ENCODE data around the gene MKNK2.

MKNK2 gene

GRCh38 chr19:2026770-2027169 lies 24.3 kb downstream of the MKNK2 start:
- no peak overlapping the region for H3K4me3 ChIP-seq (ENCODE audit: low read length in 2 of 2)
- H3K27ac ChIP-seq (ENCODE audit: low read depth in 2 of 2, low read length in 2 of 2), result no peak overlapping the region
- H3K9ac ChIP-seq (ENCODE audit: low read depth in 1 of 2, low read length in 2 of 2), result no peak overlapping the region

GRCh38 chr19:2022289-2022688 lies 28.8 kb downstream of the MKNK2 start:
- Histone ChIP-seq H3K27me3 (ENCODE audit: control insufficient read depth in 2 of 2, insufficient read depth in 2 of 2, low read length in 2 of 2) (no peaks in the 10 kb centered on the region), H3K27ac (ENCODE audit: low read depth in 2 of 2, low read length in 2 of 2) (no peak overlapping the region), H3K4me3 (ENCODE audit: low read length in 2 of 2) (no peak overlapping the region)

More at GRCh38 chr19:2026770-2027169, 24.3 kb downstream of the MKNK2 start:
- no peaks in the 10 kb centered on the region for H3K9me3 ChIP-seq (ENCODE audit: control insufficient read depth in 2 of 2, low read length in 2 of 2)
- no peaks in the 10 kb centered on the region for H3K36me3 ChIP-seq (ENCODE audit: control insufficient read depth in 2 of 2, insufficient read depth in 2 of 2, low read length in 2 of 2)
- H3K4me1 ChIP-seq (ENCODE audit: control insufficient read depth in 2 of 2, insufficient read depth in 2 of 2, low read length in 2 of 2), result peaks cover under 1 to 4% of the 10 kb centered on the region in 2 donors
- H3K27me3 ChIP-seq (ENCODE audit: control insufficient read depth in 2 of 2, insufficient read depth in 2 of 2, low read length in 2 of 2), result no peaks in the 10 kb centered on the region

DNA sequence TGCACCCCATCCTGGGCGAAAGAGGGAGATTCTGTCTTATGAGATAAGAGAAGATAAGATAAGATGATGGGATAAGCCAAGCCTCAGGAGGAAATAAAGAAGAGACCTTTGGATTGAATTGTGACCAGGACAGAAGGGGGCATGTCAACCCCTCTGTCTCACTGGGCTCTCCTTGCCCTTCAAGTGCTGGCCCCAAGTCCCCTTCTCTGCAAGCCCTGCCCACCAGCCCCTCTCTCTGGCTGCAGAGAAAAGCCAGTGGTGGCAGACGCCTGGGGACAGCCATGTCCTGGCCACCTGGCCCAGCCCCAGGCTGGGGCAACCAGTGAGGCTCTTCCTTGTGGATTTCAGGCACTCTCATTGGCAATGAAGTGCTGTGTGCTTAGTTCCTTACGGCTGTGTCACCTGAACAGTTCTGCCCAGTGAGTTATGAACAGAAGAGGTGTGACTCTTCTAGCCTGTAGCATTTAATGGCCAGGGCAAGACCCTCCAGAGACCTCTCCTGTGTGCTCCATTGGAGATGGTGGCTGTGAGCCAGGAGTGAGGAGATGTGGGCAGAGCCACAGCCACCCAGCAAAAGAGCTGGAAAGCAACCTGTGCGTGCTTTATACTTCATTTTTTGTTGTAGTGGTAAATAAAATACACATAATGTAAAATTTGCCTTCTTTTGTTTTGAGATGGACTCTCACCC lies 29.4 kb downstream of the MKNK2 start:
- Histone ChIP-seq H3K9me3 (ENCODE audit: control insufficient read depth in 2 of 2, low read length in 2 of 2) (no peaks in the 10 kb centered on the region), H3K9ac (ENCODE audit: low read depth in 1 of 2, low read length in 2 of 2) (no peak overlapping the region), H3K27me3 (ENCODE audit: control insufficient read depth in 2 of 2, insufficient read depth in 2 of 2, low read length in 2 of 2) (no peaks in the 10 kb centered on the region), H3K4me3 (ENCODE audit: low read length in 2 of 2) (no peak overlapping the region), H3K4me1 (ENCODE audit: control insufficient read depth in 2 of 2, insufficient read depth in 2 of 2, low read length in 2 of 2) (peaks cover 2 to 6% of the 10 kb centered on the region in 2 donors), H3K27ac (ENCODE audit: low read depth in 2 of 2, low read length in 2 of 2) (peak overlapping the region in 1 of 2 donors; percentile 25), H3K36me3 (ENCODE audit: control insufficient read depth in 2 of 2, insufficient read depth in 2 of 2, low read length in 2 of 2) (no peaks in the 10 kb centered on the region)

More at GRCh38 chr19:2022289-2022688, 28.8 kb downstream of the MKNK2 start:
- H3K4me1 ChIP-seq (ENCODE audit: control insufficient read depth in 2 of 2, insufficient read depth in 2 of 2, low read length in 2 of 2), result peaks cover 2 to 6% of the 10 kb centered on the region in 2 donors
- no peaks in the 10 kb centered on the region for H3K9me3 ChIP-seq (ENCODE audit: control insufficient read depth in 2 of 2, low read length in 2 of 2)
- no peaks in the 10 kb centered on the region for H3K36me3 ChIP-seq (ENCODE audit: control insufficient read depth in 2 of 2, insufficient read depth in 2 of 2, low read length in 2 of 2)
- H3K9ac ChIP-seq (ENCODE audit: low read depth in 1 of 2, low read length in 2 of 2), result no peak overlapping the region

DNA sequence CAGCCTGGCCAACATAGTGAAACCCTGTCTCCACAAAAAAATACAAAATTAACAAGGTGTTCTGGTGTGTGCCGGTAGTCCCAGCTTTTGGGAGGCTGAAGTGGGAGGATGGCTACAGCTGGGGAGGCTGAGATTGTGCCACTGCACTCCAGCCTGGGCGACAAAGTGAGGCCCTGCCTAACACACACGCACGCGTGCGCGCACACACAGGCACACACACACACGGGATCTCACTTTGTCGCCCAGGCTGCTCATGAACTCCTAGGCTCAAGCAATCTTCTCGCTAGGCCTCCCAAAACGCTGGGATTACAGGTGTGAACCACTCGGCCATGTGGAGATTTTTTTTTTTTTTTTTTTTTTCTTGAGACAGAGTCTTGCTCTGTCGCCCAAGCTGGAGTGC lies 32.3 kb downstream of the MKNK2 start:
- Histone ChIP-seq H3K9ac (ENCODE audit: low read depth in 1 of 2, low read length in 2 of 2) (no peak overlapping the region), H3K27ac (ENCODE audit: low read depth in 2 of 2, low read length in 2 of 2) (no peak overlapping the region), H3K4me3 (ENCODE audit: low read length in 2 of 2) (no peak overlapping the region), H3K9me3 (ENCODE audit: control insufficient read depth in 2 of 2, low read length in 2 of 2) (no peaks in the 10 kb centered on the region), H3K36me3 (ENCODE audit: control insufficient read depth in 2 of 2, insufficient read depth in 2 of 2, low read length in 2 of 2) (no peaks in the 10 kb centered on the region), H3K27me3 (ENCODE audit: control insufficient read depth in 2 of 2, insufficient read depth in 2 of 2, low read length in 2 of 2) (no peaks in the 10 kb centered on the region), H3K4me1 (ENCODE audit: control insufficient read depth in 2 of 2, insufficient read depth in 2 of 2, low read length in 2 of 2) (peaks cover 10% of the 10 kb centered on the region in 2 donors)

DNA sequence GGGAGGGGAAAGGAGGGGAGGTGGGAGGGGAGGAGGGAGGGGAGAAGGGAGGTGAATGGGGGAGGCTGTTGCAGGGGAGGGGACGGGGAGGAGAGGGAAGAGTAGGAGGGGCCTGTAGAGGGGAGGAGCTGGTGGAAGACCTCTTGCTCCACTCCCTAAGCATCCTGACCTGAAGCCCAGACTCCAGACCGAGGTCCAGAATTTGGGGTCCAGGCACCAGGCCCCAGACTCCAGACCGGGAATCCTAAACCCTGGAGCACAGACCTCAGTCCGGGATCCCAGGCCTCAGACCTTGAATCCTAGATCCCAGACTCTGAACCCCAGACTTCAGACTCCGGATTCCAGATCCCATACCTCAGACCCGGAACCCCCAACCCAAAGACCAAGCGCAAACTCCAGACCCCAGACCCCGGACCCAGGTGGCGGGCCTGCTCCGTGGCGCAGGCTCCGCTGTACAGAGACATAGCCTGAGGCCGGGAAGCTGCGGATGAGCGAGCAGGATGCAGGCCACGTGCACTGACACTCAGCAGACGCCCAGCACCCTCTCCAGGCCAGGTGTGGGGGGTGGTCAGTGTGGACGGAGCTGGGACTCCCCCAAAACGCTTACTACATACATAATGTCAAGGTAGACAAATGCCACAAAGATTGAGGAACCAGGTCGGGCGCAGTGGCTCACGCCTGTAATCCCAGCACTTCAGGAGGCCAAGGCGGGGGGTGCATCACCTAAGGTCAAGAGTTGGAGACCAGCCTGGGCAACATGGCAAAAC lies 34.8 kb downstream of the MKNK2 start:
- H3K36me3 ChIP-seq (ENCODE audit: control insufficient read depth in 2 of 2, insufficient read depth in 2 of 2, low read length in 2 of 2), result no peaks in the 10 kb centered on the region
- peaks cover 6 to 10% of the 10 kb centered on the region in 2 donors for H3K4me1 ChIP-seq (ENCODE audit: control insufficient read depth in 2 of 2, insufficient read depth in 2 of 2, low read length in 2 of 2)
- peak overlapping the region; percentile 54 to 58 for H3K4me3 ChIP-seq (ENCODE audit: low read length in 2 of 2)
- no peaks in the 10 kb centered on the region for H3K9me3 ChIP-seq (ENCODE audit: control insufficient read depth in 2 of 2, low read length in 2 of 2)
- peak overlapping the region in 1 of 2 donors; percentile 57 for H3K9ac ChIP-seq (ENCODE audit: low read depth in 1 of 2, low read length in 2 of 2)
- peak overlapping the region; percentile 45 to 55 for H3K27ac ChIP-seq (ENCODE audit: low read depth in 2 of 2, low read length in 2 of 2)
- no peaks in the 10 kb centered on the region for H3K27me3 ChIP-seq (ENCODE audit: control insufficient read depth in 2 of 2, insufficient read depth in 2 of 2, low read length in 2 of 2)

DNA sequence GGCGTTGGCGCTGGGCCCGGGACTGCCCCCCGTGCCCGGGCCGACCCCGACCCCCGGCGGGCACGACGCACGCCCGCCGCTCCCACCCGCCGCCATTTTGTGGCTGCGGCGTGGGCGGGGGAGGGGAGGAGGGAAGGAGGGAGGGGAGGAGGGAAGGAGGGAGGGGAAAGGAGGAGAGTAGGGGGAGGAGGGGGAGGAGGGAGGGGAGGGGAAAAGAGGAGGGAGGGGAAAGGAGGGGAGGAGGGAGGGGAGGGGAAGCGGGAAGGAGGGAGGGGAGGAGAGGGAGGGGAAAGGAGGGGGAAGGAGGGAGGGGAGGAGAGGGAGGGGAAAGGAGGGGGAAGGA lies 35.5 kb downstream of the MKNK2 start, which contains the start of gene BTBD2:
Gene BTBD2, minus strand, starts transcription at position 107 of the 343 bp plus-strand sequence. Its CDS starts 11 bp downstream, at position 96.
- peak within 1 kb of the TSS; percentile 62 to 65 for H3K9ac ChIP-seq (ENCODE audit: low read depth in 1 of 2, low read length in 2 of 2)
- H3K4me1 ChIP-seq (ENCODE audit: control insufficient read depth in 2 of 2, insufficient read depth in 2 of 2, low read length in 2 of 2), result peaks cover 6 to 10% of the 10 kb centered on the region in 2 donors
- H3K27ac ChIP-seq (ENCODE audit: low read depth in 2 of 2, low read length in 2 of 2), result peak within 1 kb of the TSS; percentile 48 to 55
- no peaks in the 10 kb centered on the region for H3K9me3 ChIP-seq (ENCODE audit: control insufficient read depth in 2 of 2, low read length in 2 of 2)
- H3K4me3 ChIP-seq (ENCODE audit: low read length in 2 of 2), result peak within 1 kb of the TSS; percentile 72
- H3K36me3 ChIP-seq (ENCODE audit: control insufficient read depth in 2 of 2, insufficient read depth in 2 of 2, low read length in 2 of 2), result no peaks in the 10 kb centered on the region
- H3K27me3 ChIP-seq (ENCODE audit: control insufficient read depth in 2 of 2, insufficient read depth in 2 of 2, low read length in 2 of 2), result no peaks in the 10 kb centered on the region

DNA sequence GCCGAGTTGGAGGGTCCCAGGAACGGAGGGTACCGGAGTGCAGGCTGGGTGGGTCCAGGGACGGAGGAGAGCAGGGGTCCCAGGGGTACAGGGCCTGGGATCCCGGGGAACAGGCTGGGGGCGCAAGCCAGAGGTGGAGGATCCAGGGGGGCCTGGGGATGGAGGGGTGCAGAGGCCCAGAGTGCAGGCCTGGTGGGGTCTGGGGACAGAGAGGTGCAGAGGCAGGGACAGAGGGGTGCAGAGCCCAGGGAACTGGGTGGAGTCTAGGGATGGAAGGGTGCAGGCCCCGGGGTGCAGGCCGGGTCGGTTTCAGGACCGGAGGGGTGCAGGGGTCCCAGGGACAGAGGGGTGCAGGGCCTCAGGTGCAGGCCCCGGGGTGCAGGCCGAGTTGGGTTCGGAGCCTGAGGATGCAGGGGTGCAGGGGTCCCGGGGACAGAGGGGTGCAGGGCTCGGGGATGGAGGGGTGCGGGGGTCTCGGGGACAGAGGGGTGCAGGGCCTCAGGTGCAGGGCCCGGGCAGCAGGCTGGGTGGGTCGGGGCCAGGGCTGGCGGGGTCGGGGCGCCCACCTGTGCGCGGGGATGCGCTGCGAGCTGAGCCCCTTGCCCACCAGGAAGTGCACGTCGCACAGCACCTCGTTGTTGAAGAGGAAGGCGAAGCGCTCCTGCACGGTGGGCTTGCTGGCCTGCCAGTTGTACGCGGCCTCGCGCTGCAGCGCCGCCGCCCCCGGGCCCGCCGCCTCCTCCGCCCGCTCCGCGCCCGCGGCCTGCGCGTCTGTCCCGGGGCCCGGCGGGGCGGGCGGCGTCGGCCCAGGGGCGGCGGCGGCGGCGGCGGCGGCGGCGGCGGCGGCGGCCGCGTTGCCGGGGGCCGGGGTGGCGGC lies 36.1 kb downstream of the MKNK2 start:
- peak overlapping the region in 1 of 2 donors; percentile 48 for H3K27ac ChIP-seq (ENCODE audit: low read depth in 2 of 2, low read length in 2 of 2)

DNA sequence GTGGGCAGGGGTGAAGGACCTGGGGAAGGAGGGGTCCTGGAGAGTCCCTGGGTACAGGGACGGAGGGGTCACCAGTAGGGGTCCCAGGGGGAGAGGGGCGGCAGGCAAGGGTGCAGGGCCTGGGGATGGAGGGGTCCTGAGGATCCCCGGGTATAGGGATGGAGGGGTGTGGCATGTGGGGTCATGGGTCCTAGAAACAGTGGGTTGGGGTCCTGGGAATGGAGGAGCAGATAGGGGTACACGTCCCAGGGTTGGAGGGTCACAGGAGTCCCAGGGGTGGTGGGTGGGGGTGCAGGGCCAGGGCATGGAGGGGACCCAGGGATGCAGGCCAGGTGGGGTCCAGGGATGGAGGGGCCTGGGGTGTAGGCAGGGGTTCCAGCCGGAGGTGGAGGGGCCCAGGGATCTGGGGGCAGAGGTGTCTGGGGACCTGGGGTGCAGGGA lies 36.9 kb downstream of the MKNK2 start:
- Histone ChIP-seq H3K27ac (ENCODE audit: low read depth in 2 of 2, low read length in 2 of 2) (no peak overlapping the region), H3K27me3 (ENCODE audit: control insufficient read depth in 2 of 2, insufficient read depth in 2 of 2, low read length in 2 of 2) (no peaks in the 10 kb centered on the region)

More for the DNA sequence above, 36.1 kb downstream of the MKNK2 start:
- H3K27me3 ChIP-seq (ENCODE audit: control insufficient read depth in 2 of 2, insufficient read depth in 2 of 2, low read length in 2 of 2), result no peaks in the 10 kb centered on the region
- H3K9ac ChIP-seq (ENCODE audit: low read depth in 1 of 2, low read length in 2 of 2), result peak overlapping the region; percentile 62 to 65
- H3K4me3 ChIP-seq (ENCODE audit: low read length in 2 of 2), result peak overlapping the region; percentile 72
- H3K4me1 ChIP-seq (ENCODE audit: control insufficient read depth in 2 of 2, insufficient read depth in 2 of 2, low read length in 2 of 2), result peaks cover 6 to 10% of the 10 kb centered on the region in 2 donors
- H3K9me3 ChIP-seq (ENCODE audit: control insufficient read depth in 2 of 2, low read length in 2 of 2), result no peaks in the 10 kb centered on the region
- H3K36me3 ChIP-seq (ENCODE audit: control insufficient read depth in 2 of 2, insufficient read depth in 2 of 2, low read length in 2 of 2), result no peaks in the 10 kb centered on the region

GRCh38 chr19:2013683-2013961 lies 37.4 kb downstream of the MKNK2 start:
- Histone ChIP-seq H3K27me3 (ENCODE audit: control insufficient read depth in 2 of 2, insufficient read depth in 2 of 2, low read length in 2 of 2) (no peaks in the 10 kb centered on the region), H3K9me3 (ENCODE audit: control insufficient read depth in 2 of 2, low read length in 2 of 2) (no peaks in the 10 kb centered on the region), H3K27ac (ENCODE audit: low read depth in 2 of 2, low read length in 2 of 2) (no peak overlapping the region)

More for the DNA sequence above, 36.9 kb downstream of the MKNK2 start:
- Histone ChIP-seq H3K4me1 (ENCODE audit: control insufficient read depth in 2 of 2, insufficient read depth in 2 of 2, low read length in 2 of 2) (peaks cover 4 to 7% of the 10 kb centered on the region in 2 donors), H3K36me3 (ENCODE audit: control insufficient read depth in 2 of 2, insufficient read depth in 2 of 2, low read length in 2 of 2) (no peaks in the 10 kb centered on the region), H3K4me3 (ENCODE audit: low read length in 2 of 2) (no peak overlapping the region), H3K9ac (ENCODE audit: low read depth in 1 of 2, low read length in 2 of 2) (no peak overlapping the region), H3K9me3 (ENCODE audit: control insufficient read depth in 2 of 2, low read length in 2 of 2) (no peaks in the 10 kb centered on the region)

More at GRCh38 chr19:2013683-2013961, 37.4 kb downstream of the MKNK2 start:
- Histone ChIP-seq H3K9ac (ENCODE audit: low read depth in 1 of 2, low read length in 2 of 2) (no peak overlapping the region), H3K4me1 (ENCODE audit: control insufficient read depth in 2 of 2, insufficient read depth in 2 of 2, low read length in 2 of 2) (peaks cover 4 to 7% of the 10 kb centered on the region in 2 donors), H3K36me3 (ENCODE audit: control insufficient read depth in 2 of 2, insufficient read depth in 2 of 2, low read length in 2 of 2) (no peaks in the 10 kb centered on the region), H3K4me3 (ENCODE audit: low read length in 2 of 2) (no peak overlapping the region)
